ENCODE results near the gene ROBO2.

DNA sequence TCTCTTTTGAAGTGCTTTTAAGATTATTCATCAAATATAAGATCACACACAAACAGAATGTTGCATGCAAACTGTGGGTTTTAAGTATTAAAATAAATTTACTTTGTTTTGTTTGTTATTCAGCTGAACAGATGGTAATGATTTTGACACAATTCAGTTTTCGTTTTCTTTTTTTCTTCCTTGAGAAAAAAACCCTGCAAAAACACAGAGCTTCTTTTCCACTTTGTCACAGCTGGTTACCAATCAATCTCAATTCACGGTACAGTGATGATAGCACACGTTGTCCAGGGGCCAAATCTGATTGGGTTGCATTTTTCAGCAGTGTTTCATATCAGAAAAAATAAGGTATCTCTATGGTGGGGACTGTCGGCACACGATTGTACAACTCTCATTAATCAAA is 473.6 kb downstream of the ROBO2 start:
- TF ChIP-seq CTCF (IDR thresholded peaks at IDR 0.05) (no peak), POLR2A (IDR thresholded peaks at IDR 0.05) (no peak)

Data from lower leg skin (tissue), 3 donors.